HG02571 (cell line): ENCODE measurements around the gene NAA38.

ENCODE experiments used
- ATAC-seq: cut with Tn5 transposase; IDR thresholded peaks from one replicate; pipeline ENCODE4 v1.9.1; 2021; ENCODE audit warnings: mild to moderate bottlenecking, moderate library complexity; ENCODE audit not compliant: unreplicated experiment

Gene NAA38

DNA sequence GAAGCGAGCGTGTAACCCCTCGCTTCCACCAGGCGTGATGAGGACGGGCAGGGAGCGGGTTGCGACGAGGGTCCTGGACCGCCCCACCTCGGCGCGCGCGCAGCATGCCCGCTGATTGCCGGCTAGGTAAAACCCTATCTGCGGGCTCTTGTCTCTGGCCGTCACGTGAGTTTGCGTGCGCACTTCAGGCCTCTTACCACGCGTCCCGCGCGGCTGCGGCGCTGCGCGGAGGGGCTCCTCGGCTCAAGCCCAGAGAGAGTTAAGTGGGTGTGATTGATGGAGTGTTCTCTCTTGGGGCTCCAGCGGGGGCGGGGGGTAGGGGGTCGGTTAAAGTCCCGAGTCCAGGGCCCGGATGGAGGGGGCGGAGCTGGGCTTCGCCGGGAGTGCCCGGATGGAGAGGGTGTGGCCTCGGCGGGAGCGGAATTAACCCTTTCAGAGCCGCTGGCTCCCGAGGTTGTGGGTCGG lies 15.4 kb downstream of the NAA38 start:
- ATAC-seq = peak; percentile 11

DNA sequence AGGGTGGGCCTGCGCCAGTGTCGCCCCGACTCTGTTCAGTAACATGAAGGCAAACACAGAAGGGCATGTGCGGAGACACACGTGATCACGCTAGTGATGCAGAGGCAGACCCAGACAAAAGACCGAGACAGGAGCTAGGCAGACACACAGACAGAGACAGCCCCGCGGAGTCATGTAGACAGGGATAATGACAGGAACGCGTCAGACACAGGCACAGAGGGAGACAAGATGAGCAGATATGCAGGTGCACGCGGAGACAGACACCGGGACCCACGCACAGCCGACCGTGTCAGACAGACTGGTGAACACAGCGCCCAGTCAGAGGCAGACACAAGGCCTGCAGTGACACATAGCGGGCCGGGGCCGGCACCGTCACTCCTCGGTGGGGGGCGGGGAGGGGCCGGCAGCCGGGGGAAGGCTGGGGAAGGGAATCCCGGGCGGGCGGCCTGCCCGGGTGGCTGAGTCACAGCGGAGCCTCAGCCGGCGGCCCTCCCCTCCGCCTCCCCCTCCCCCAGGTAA lies 15.9 kb downstream of the NAA38 start:
- peak; percentile 4 for ATAC-seq

DNA sequence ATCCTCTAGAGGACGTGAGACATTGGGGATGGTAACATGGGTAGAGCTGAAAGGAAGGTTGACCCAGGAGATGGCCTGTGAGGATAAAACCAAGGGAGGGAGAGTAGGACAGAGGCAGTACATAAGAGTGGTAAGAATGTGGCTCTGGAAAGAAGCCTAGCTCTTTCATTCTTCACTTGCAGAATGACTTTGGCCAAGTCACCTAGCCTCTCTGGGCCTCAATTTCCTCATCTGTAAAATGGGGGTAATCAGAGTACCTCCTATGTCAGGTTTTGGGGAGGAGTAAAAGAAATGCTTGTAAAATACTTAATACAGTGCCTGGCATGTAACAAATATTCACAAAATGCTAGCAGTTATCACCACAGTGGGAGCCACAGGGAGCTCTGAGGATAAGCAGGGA lies 16.5 kb downstream of the NAA38 start:
- ATAC-seq = no peak

DNA sequence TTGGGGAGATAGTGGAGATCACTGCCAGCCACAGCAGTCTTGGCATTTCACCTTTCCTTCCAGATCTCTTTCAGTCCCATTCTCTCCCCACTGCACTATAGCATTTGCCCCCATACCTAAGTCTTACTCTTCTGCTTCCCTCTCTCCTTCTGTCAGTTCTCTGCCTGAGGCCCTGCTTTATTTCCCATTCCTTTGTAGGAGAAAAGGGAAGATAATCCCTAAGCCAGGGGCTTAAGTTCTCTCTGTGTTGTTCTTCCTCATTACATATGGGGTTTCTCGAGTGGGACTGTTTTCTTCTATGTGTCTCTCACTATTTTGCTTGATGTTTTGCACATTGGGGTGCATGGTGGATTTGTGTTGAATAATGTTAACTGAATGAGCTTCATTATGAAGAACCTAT lies 16.9 kb downstream of the NAA38 start:
- no peak for ATAC-seq

DNA sequence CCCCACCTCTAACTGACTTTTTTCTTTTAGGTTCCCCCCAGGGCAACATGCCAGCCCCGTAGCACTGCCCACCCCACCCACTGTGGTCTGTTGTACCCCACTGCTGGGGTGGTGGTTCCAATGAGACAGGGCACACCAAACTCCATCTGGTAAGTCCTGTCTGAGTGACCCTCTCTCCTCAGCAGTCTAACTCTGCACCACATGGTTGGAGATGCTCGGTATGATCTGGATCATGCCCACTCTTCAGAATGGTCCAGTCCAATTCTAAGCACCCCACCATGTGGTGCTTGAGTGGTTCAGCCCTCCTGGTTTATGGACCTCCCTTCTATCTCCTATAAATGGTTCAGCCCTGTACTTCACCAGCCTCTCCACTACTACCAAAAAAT lies 17.5 kb downstream of the NAA38 start:
- no peak for ATAC-seq

DNA sequence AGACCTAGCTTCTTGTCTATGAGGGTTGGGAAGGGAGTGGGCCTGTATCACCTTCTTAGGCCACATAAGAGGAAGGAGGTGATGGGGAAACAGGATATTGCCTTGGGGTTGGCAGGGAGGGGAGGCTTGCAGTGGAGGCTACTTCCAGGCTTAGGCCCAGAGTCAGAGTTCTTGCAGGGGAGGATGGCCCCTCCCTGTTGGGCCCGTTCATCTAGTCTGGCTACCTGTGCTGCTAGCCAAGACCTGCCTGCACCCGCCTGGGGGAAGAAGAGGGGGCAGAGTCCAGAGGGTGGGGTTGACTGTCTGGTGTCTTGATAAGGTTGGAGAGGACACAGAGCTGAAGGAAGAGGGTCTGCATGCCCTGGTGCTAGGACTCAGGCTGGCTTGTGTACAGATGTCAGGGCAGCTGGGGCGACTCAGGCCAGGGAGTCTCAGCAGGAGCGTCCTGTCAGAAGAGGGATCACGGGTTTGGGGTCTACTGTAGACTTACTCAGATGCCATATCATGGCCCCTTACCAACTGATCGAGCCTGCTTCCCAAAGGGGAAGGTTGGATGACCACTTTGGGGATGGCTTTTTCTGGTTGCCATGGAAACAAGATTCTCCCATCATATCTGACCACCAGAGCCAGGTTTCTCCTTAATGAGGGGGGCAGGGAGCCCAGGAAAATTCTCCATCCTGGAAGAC lies 18.0 kb downstream of the NAA38 start:
- no peak for ATAC-seq

DNA sequence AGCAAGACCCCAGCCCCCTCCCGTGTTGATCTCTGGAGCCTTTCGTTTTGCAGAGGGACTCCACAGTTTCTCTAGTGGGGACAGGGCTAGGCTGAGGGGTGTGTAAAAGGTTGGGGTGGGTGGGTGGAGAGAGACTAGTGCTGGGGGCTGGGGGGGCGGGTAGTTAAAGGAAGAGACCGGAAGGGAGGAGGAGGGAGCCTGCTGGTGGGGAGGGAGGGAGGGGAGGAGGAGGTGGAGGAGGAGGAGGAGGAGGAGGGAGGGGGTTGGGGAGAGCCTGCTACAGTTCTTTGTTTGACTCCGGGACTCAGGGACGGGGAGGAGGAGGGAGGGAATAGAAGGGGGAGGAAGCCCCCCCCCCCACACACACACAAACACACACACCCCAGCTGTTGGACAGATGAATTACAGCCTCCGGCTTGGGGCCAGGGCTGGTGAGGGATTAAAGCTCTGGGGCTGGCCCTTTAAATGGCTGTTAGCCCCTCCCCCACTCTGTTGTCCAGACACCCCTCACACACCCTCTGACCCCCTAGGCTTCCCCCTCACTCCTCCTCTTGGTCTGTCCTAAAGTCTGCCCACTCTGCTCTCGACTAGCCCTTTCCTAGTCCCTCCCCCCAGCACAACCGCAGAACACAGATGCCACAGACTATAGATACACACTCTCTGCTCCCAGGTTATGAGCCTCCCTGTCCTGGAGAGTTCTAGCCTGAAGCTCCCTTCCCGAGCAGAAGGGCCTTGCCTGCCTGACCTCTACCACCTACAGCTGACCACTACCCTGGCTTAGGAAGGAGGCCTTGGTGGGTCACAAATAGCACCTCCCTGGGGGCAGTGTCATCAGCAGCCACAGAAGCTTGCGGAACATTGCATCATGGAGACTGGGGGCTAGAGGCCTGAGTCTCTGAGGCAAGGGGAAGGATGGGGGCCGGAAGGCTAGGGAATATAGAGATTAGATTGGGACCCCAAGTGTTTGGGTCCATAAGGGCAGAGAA lies 19.0 kb downstream of the NAA38 start:
- no peak for ATAC-seq

DNA sequence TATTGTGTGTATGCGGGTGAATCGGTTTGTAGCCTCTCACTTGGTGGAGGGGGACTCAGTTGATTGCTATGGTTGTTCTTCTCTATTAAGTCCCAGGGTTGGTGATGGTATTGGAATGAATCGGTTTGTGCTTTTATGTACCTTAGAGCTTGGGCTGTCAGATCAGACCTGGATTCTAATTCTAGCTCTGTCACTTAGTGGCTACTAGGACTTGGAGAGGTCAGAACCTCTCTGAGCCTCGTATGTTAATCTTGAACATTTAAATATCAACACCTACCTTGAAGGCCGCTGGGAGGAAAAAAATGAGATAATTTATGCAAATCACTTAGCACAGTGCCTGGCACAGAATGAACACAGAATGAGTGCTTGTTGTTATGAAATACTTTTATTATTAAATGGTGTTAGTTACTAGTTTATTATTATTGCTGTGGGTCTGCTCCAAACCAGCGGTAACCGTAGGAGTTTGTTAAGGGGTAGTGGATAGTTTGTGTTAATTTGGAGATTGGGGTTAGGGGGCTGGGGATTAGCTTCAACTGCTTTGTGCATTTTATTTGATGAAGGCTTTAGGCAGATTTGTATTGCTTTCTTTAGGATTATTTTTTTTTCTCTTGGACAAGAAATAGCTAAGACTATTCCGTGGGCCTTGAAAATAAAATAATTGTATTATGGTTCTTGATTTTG lies 19.8 kb downstream of the NAA38 start:
- no peak for ATAC-seq

DNA sequence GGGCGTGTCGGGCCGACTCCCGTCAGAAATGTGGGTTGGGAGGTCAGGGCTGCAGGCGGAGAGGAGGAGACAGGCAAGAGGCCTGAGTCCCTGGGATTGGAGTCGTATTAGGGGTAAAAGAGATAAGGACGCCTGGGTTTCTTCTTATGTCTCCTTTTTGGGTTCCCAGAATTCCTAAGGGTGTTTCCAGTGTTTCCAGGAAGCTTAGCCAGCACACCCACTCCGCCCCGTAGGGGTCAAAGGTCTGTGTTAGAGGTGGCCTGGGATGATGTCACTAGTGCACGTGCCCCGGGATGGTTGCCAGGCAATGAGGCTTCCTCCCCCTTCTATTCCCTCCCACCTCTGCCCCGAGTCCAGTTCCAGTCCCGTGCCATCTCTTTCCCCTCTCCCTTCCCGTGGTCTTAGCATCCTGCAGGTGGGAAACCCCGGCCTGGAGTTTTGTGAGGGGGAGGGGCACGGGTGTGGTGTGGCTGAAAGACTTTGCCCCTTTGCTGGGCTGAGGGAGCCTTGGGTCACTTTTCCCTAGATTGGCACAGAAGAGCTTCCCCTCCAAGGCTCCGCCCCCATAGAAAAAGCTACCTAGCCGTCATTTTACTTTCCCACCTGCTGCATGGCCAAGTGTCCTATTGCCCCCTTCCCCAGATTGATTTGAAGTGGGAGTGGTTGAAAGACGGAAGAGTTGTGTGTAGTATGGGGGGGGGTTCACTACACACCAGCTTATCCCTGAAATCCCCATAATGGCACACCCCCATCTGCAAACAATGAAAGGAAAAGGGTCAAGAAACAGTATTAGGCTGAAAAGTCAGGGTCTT lies 20.6 kb downstream of the NAA38 start:
- no peak for ATAC-seq

DNA sequence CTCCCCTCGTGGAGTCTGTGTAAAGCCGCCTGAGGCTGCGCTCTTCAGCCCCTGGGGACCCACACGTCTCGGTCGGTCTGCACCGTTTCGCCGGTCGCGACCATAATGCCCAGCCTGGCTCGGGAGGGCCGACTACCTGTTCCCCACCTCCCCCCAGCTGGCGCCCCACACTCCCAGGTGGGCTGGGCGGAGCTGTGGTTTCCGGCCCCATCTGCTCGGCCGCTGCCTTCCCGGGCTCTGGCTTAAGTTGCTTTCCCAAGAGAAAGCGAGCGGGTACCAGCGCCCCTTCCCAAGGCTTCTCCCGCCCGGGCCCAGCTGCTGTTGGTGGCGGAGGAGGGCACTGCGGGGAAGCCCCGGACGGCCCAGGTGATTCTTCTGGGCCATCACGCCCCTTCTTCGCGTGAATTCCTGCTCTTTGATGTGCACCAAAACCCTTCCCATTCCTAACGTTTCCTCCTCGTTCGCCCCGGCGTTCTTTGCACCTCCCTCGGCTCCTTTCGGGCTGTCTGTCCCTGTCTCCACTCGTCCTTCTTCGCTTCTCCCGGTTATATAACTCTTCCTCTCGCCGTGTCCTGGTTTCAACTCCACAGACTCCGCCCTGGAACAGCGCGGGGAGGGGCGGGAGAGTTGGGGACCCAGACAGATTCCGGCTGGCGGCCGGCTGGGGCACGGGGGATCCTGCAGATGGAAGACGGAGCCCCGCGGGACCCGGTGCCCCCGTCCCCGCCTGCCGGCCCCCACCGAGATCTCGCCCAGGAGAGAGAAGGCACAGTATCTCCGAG lies 21.4 kb downstream of the NAA38 start:
- peak; percentile 25 for ATAC-seq

DNA sequence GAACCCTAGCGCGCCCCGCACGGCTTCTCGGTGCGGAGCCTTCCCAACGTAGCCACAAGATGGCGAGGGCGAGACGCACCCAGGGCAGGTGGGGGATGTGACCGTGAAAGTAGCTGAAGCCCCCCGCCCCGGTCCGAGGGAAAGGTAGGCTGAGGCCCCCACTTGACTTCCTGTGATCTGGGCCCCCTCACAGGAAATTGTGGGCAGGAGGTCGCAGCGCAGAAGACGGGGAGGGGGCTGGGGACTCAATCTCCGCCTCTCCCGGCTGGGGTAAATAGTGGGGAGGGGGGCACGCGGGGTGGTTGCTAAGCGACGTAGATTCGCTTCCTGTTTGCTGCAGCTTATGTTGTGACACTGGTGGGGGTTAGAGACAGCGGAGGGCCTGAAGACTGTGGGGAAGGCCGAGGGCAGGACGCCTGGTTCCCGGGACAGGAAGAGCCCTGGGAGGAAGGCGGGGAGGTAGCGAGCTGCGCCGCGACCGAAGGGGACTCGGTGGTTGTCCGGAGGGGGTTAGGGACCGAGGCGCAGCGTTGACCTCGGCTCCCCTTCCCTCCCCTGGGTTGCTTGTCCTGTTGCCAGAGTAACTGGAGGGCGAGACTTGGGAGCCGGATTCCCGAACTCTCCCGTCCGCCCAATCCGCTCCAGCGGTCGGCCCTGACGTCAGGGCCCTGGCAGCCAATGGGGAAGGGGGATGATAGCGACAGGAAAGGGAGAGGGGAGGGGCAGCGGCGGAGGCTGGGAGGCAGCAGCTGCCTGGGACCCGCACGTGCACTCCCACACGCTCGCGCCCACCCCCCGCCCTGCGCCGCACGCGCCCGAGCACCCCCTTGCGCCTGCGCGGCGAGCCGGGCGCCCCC lies 22.2 kb downstream of the NAA38 start:
- peak; percentile 36 for ATAC-seq

DNA sequence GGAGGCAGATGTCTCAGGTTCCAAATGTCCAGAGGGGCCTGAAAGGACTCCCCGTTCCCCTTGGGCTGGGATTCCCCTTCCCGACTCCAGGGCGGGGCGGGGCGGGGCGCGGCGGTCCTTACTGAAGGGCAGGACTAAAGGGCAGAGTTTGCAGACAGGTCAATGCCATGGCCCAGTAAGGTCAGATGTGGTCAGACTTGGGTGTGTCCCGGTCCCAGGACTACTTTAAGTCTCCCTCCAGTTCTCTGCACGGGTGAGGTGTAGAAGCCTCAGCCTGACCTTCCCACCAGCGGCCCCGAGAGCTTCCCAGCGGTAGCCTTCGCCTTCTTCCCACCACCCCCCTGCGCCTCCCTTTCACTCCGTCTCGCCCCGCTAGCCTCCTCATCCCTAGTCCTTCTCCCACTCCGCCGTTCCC lies 22.8 kb downstream of the NAA38 start:
- ATAC-seq = no peak

DNA sequence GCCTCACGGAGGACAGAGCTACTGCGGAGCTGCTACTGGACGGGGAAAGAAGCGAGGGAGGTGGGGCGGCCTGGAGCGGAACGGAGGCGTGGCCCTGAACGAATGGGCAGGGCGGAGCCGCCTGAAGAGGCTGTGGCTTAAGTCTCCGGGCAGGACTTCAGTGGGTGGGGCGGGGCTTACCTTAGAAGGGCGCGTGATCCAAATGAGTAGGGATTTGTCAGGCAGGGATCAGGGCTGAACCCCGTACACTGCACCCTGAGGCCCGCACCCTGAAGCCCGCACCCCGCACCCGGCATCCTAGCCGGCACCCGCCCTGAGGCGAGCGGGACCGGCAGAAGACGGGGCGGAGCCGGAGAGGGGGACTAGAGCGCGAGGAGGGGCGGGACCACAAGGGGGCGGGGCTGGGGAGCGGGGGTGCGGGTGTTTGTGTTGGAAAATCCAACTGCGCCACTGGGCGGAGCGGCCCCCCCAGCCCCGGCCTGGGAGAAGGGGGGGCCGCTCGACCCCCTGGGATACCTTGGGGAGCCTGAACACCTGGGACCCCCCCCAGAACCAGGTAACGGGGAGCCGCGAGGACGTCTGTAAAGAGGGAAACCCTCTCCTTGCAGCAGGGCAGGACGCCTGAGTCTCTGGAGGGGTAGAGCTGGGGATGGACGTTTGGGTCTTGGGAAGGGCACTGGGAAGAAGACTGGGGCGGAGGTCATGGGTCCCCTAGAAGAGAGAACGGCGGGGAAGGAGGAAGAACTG lies 23.4 kb downstream of the NAA38 start, which contains the start of gene KDM6B:
KDM6B (plus strand) TSS at position 423 of the 747 bp plus-strand sequence. CDS start 11,338 bp downstream, outside the sequence.
- peak; percentile 43 for ATAC-seq

DNA sequence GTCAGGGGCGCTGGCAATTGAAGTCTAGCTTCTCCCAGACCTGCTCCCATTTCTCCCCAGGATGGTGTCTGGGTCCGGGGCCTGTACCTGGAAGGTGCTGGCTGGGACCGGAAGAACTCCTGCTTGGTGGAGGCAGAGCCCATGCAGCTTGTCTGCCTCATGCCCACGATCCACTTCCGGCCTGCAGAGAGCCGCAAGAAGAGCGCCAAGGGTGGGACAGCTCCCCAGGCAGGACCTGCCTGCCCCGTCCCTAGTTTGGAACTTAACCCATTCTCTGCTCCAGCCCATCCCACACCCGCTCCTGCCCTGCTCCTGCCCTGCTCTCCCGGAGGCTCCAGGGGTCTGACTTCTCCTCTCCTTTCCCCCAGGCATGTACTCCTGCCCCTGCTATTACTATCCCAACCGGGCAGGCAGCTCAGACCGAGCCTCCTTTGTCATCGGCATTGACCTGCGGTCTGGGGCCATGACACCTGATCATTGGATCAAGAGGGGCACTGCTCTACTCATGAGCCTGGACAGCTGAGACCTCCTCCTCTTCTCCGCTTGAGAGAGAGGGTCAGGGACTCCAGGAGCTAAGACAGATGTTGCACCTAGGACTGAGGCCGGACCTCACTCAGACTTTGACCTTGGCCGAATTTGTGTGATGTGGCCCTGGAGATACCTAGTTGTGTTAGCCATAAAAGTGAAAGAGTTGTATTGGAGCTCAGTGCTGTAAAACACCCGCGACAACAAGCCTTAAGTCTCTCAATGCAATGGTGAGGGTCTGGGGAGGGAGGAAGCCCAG lies 24.2 kb downstream of the NAA38 start:
- ATAC-seq = no peak

DNA sequence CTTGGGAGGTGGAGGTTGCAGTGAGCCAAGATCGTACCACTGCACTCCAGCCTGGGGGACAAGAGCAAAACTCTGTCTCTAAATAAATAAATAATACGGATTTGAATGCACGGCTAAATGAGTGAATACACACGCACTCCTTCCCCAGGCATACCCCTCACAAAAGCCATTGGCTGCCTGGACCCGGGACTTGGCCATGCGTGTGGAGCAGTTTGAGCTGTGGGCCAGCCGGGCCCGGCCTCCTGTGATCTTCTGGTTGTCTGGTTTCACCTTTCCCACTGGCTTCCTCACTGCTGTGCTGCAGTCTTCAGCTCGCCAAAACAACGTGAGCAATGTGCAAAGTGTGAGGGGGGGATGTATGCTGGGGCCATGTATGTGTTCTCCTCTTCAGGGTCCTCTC lies 24.9 kb downstream of the NAA38 start:
- no peak for ATAC-seq

DNA sequence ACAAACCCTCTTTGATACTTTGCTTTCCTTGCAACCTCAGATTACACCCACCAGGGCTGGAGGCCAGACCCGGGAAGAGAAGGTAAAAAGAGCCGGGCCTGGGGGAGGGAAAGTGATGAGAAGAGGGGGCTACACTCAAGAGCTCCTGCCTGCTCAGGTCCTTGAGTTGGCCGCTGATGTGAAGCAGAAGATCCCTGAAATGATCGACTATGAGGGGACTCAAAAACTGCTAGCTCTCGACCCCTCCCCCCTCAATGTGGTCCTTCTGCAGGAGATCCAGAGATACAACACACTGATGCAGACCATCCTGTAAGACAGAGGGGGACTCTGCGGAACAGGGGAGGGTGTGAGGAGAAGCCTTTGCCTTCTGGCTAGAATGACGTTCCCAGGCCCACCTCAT lies 26.1 kb downstream of the NAA38 start:
- ATAC-seq = no peak

DNA sequence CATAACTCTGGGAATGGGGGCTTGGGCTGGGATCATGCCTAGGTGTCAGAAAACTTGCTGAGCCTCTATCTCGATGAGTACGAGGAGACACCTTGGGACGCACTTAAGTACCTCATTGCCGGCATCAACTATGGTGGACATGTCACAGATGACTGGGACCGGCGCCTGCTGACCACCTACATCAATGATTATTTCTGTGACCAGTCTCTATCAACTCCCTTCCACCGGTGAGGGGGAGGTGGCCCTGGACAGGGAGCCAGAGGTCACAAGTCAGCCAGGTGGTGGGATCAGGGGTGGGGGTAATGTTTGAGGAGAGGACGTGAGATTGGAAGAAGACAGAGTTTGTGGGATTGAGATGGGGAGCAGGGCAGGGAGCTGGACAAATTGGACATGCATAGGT lies 26.7 kb downstream of the NAA38 start:
- no peak for ATAC-seq
